ENCODE results near the gene SCAMP1.

GRCh38 chr5:78327761-78328510, 32.5 kb upstream of the SCAMP1 start:
- TF ChIP-seq CTCF (IDR thresholded peaks at IDR 0.05; ENCODE audit: insufficient read depth, low read length, poor library complexity, severe bottlenecking) (no peak), EZH2phosphoT487 (conservative IDR thresholded peaks at IDR 0.05; ENCODE audit: low read length) (no peak)
